Panc1 (cell line): ENCODE data around the gene EEF1A1. TPM values are rescaled to one million over a fixed set of nuclear protein-coding genes. Genes with fewer than 3 reads are reported as not detected.

ENCODE experiments used
- ATAC-seq: fragments of 200-7000 bp; cut with Tn5 transposase; 2 replicates; pipeline ENCODE4 v1.9.1; 2020; ENCODE audit warnings: mild to moderate bottlenecking, moderate library complexity
- BruUV-seq: library from RNA; stranded (reverse); fragments of 400-500 nt; replicated peaks from 2 replicates; lab custom pipeline; 2021; lab: Mats Ljungman, UMichigan
- CTCF ChIA-PET: fragments of 300-600 bp; sonication (Branson Sonifier 250); formaldehyde crosslinking; loops from one replicate; lab custom pipeline; 2022; ENCODE audit warnings: antibody characterized with exemption; lab: Charles Lee
- POLR2A ChIA-PET: fragments of 300-600 bp; sonication (Branson Sonifier 250); formaldehyde crosslinking; loops from one replicate; lab custom pipeline; 2022; ENCODE audit warnings: antibody characterized with exemption; lab: Charles Lee
- DNase-seq: peaks from one replicate; pipeline ENCODE4 v3.0.0-alpha.2; 2010; ENCODE audit warnings: low read depth, low spot score
- H3K27ac ChIP-seq: 2 replicates; pipeline ENCODE4 v1.5.1; 2011; ENCODE audit warnings: mild to moderate bottlenecking, low read length, inconsistent platforms
- H3K27me3 ChIP-seq: fragments of 200-500 bp; sonication (Bioruptor generic); 2 replicates; pipeline ENCODE4 v1.6.0; 2014; ENCODE audit warnings: low read length, inconsistent platforms; ENCODE audit not compliant: control insufficient read depth, insufficient read depth
- H3K36me3 ChIP-seq: fragments of 200-500 bp; sonication (Bioruptor generic); 2 replicates; pipeline ENCODE4 v1.5.1; 2014; ENCODE audit warnings: inconsistent platforms, mild to moderate bottlenecking, low read length, moderate library complexity; ENCODE audit not compliant: control insufficient read depth, insufficient read depth
- H3K4me1 ChIP-seq: 2 replicates; pipeline ENCODE4 v1.5.1; 2011; ENCODE audit warnings: inconsistent platforms, mild to moderate bottlenecking, low read length, moderate library complexity; ENCODE audit not compliant: control insufficient read depth, insufficient read depth
- H3K4me3 ChIP-seq, 2 experiments: 2 replicates each; pipeline ENCODE4 v1.5.1; 2011 to 2012; ENCODE audit warnings: low read depth in 2 of 2, low read length in 2 of 2, mild to moderate bottlenecking in 2 of 2, inconsistent platforms in 1 of 2, moderate library complexity in 1 of 2
- H3K9me3 ChIP-seq: fragments of 200-500 bp; sonication (Bioruptor generic); 2 replicates; pipeline ENCODE4 v1.5.1; 2014; ENCODE audit warnings: low read depth, mild to moderate bottlenecking, inconsistent platforms, low read length, moderate library complexity; ENCODE audit not compliant: control insufficient read depth, insufficient read depth
- POLR2AphosphoS5 ChIP-seq: IDR thresholded peaks from 2 replicates; pipeline ENCODE4 v1.6.1; 2012; ENCODE audit warnings: mild to moderate bottlenecking, low read depth, low read length, moderate library complexity
- REST ChIP-seq, 2 experiments: IDR thresholded peaks; 2 replicates each; pipeline ENCODE4 v1.6.1; 2011 to 2012; ENCODE audit warnings: low read depth in 2 of 2, control low read depth in 1 of 2, low read length in 1 of 2, mild to moderate bottlenecking in 1 of 2, moderate library complexity in 1 of 2; ENCODE audit not compliant: insufficient read depth in 1 of 2
- SIN3A ChIP-seq: IDR thresholded peaks from 2 replicates; pipeline ENCODE4 v1.6.1; 2012; ENCODE audit warnings: low read depth, mild to moderate bottlenecking, low read length, moderate library complexity, borderline replicate concordance; ENCODE audit not compliant: insufficient read depth
- TCF7L2 ChIP-seq: IDR thresholded peaks from 2 replicates; pipeline ENCODE4 v1.6.1; 2011; ENCODE audit warnings: mild to moderate bottlenecking, low read depth, low read length, inconsistent platforms
- in situ Hi-C: cut with HindIII; loops from 2 replicates; pipeline ENCODE4 v1.10.0; 2016; ENCODE audit warnings: low sequenced_read_pairs, low pct_unique_long_range_greater_than_20kb
- intact Hi-C: fragments of 100-400 bp; cut with micrococcal nuclease; formaldehyde crosslinking; loops from one replicate; pipeline ENCODE4 v1.10.0; 2022; ENCODE audit not compliant: unreplicated experiment
- total RNA-seq: library from RNA; stranded (reverse); gene quantifications from one replicate; pipeline ENCODE4 v1.2.1, GENCODE V29; 2021; ENCODE audit not compliant: unreplicated experiment
- TF ChIP-seq, protein P1 (sequence below): fragments of 450-650 bp; IDR thresholded peaks from 2 replicates; pipeline ENCODE4 v1.5.1; 2017; ENCODE audit warnings: mild to moderate bottlenecking

Gene EEF1A1
- total RNA-seq, 1 experiment from 2014 or later = 10,069 TPM

DNA sequence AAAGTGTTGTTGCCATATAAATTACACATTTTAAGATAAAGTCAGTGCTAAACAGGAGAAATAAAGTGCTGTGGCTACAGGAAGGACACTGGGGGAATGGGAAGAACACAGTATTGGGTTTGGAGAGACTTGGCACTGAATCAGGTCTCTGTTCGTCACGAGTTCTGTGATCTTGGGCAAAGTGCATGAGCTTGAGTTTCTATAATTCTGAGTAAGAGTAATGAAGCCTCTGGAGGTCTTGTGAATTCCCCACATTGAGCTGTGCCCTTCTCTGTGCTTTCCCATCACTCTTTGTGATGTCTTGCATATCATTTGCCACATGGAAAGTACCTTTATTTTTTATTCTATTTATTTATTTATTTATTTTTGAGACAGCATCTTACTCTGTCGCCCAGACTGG is 16.8 kb upstream of the EEF1A1 start:
- TF ChIP-seq REST (IDR thresholded peaks at IDR 0.05; ENCODE audit: insufficient read depth in 1 of 2, low read depth in 2 of 2, low read length in 1 of 2) (no peak), POLR2AphosphoS5 (no peak), SIN3A (no peak), TCF7L2 (no peak)
- TF ChIP-seq, protein P1, sequence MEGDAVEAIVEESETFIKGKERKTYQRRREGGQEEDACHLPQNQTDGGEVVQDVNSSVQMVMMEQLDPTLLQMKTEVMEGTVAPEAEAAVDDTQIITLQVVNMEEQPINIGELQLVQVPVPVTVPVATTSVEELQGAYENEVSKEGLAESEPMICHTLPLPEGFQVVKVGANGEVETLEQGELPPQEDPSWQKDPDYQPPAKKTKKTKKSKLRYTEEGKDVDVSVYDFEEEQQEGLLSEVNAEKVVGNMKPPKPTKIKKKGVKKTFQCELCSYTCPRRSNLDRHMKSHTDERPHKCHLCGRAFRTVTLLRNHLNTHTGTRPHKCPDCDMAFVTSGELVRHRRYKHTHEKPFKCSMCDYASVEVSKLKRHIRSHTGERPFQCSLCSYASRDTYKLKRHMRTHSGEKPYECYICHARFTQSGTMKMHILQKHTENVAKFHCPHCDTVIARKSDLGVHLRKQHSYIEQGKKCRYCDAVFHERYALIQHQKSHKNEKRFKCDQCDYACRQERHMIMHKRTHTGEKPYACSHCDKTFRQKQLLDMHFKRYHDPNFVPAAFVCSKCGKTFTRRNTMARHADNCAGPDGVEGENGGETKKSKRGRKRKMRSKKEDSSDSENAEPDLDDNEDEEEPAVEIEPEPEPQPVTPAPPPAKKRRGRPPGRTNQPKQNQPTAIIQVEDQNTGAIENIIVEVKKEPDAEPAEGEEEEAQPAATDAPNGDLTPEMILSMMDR = no peak
- H3K36me3 ChIP-seq = no peaks in the 10 kb centered on the region
- H3K27me3 ChIP-seq = no peaks in the 10 kb centered on the region
- no peak for ATAC-seq
- POLR2A ChIA-PET = interaction anchor here (0.6 kb wide), 1 partner anchor 65 kb away, joined by 3 read pairs; no protein-coding TSS in a partner anchor
- H3K27ac ChIP-seq = peak overlapping the region; percentile 12; the same call in 1 of the 2 replicates
- intact Hi-C loops (no loop called here), in situ Hi-C loops (no loop called here)
- H3K9me3 ChIP-seq = no peaks in the 10 kb centered on the region
- H3K4me1 ChIP-seq = no peaks in the 10 kb centered on the region
- CTCF ChIA-PET = no interaction called here
- no peak for DNase-seq
- no peak overlapping the region for H3K4me3 ChIP-seq
- BruUV-seq = no TSS peak

DNA sequence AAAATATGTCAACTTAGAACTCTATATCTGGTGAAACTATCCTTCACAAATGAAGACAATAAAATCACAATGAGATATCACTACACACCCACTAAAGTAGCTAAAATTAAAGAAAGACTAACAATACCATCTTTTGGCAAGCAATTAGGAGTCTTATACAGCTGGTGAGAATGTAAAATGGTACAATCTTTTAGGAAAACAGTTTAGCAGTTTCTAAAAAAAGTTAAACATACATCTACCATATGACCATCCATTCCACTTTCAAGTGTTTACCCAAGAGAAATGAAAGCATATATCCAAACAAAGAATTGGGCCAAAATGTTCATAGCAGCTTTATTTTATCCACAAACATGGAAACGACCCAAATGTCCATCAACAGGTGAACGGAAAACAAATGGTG is 13.8 kb upstream of the EEF1A1 start:
- BruUV-seq = no TSS peak
- ATAC-seq (no peak), DNase-seq (no peak)
- CTCF ChIA-PET = no interaction called here
- Histone ChIP-seq H3K27me3 (no peaks in the 10 kb centered on the region), H3K27ac (no peak overlapping the region), H3K36me3 (no peaks in the 10 kb centered on the region), H3K9me3 (no peaks in the 10 kb centered on the region), H3K4me1 (no peaks in the 10 kb centered on the region), H3K4me3 (no peak overlapping the region)
- POLR2A ChIA-PET = interaction anchor here (0.6 kb wide), 1 partner anchor 29 kb away, joined by 3 read pairs; no protein-coding TSS in a partner anchor
- in situ Hi-C loops (no loop called here), intact Hi-C loops (no loop called here)
- TF ChIP-seq SIN3A (no peak), TCF7L2 (no peak), POLR2AphosphoS5 (no peak), REST (IDR thresholded peaks at IDR 0.05; ENCODE audit: insufficient read depth in 1 of 2, low read depth in 2 of 2, low read length in 1 of 2) (no peak)
- TF ChIP-seq, protein P1 = no peak
